Endometrial microvascular endothelial cells (primary cell): Measurements from ENCODE around the gene TADA1. TPM values are rescaled to one million over a fixed set of nuclear protein-coding genes. Genes with fewer than 3 reads are reported as not detected.
"Not testable (repeated sequence)": the region's sequence is repeated elsewhere in the genome, so short reads cannot be mapped to it uniquely, and the experiment has no call there.

Experiments
- in situ Hi-C: cut with HindIII; loops from 2 replicates; pipeline ENCODE4 v1.10.0; 2017; ENCODE audit warnings: low sequenced_read_pairs, low pct_unique_long_range_greater_than_20kb; ENCODE audit errors: inconsistent ontology term
- total RNA-seq: library from RNA; depleted of rRNA; stranded (reverse); fragments of >200 nt; gene quantifications from one replicate; pipeline ENCODE4 v1.2.3, GENCODE V29; 2015; ENCODE audit errors: inconsistent ontology term

The TADA1 gene
- total RNA-seq, 1 donor from 2014 or later: 12.0 TPM

DNA sequence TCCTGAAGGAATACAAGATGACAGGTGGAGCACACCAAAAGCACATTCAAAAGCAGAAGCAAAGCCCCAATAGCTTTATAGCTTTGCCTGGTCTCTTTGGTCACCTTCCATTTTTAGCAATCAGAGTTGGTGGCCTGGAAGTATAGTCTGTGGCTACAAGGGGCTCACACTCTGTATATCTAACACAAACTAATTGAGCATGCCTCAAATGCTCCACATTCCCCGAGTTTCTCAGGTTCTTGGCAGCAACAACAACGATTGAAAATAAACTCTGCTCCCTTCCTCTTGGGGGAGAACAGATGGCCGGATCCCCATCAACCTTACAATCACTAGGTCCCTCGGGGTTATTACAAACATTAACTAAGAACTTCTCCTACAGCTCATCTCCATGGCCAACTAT is 24.9 kb upstream of the TADA1 start:
- in situ Hi-C loops: no loop called here

DNA sequence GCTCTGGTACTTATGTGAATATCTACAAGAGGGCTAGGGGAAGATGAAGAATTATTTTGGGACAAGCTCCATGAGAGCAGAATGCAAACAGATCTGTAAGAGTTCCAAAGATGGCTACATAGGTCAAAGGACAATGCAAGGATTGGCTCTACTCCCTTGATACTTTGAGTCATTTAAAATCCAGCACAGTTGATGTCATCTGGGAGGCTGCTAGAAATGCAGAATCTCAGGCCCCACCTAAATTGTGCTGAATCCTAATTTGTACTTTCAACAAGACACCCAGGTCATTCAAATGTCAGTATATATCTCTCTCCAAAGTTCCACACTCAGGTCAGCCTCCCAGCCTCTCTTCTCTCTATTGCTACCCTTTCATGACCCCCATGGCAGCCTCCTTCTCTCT is 23.7 kb upstream of the TADA1 start:
- in situ Hi-C loops: no loop called here

DNA sequence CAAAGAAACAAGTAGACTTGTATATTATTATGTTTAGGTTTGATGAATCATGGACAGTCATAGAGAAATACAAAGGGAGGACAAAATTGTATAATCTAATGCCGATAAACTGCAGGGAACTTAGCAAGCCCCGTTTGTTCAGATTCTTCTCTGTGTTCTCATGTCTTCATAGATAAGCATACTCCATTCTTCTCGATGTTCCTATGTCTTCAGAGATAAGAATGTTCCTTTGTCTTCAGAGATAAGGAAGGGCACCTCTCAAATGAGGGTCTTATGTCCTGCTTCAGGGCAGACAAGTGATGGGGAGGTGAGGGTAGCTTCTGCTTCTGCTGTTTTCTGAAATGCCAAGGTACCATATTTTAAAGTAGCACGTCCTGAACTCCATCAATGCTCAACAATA is 19.7 kb upstream of the TADA1 start:
- in situ Hi-C loops: no loop called here

DNA sequence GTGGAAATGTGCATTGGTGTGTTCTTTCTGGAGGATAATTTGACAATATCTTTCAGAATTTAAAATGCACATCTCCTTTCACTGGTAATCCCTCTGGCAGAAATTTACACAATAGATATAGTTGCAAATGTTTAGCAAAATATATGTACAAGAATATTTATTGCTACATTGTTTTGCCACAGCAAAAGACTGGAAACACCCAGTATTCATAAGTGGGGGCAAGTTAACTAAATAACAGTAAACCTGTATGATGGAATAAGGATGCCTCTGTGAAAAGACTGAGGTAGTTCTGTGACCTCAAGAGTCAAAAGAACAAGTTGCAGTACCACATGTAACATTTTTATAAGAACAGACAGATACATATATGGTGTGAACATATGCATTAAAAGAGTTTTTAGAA is 13.7 kb upstream of the TADA1 start:
- in situ Hi-C loops: no loop called here

DNA sequence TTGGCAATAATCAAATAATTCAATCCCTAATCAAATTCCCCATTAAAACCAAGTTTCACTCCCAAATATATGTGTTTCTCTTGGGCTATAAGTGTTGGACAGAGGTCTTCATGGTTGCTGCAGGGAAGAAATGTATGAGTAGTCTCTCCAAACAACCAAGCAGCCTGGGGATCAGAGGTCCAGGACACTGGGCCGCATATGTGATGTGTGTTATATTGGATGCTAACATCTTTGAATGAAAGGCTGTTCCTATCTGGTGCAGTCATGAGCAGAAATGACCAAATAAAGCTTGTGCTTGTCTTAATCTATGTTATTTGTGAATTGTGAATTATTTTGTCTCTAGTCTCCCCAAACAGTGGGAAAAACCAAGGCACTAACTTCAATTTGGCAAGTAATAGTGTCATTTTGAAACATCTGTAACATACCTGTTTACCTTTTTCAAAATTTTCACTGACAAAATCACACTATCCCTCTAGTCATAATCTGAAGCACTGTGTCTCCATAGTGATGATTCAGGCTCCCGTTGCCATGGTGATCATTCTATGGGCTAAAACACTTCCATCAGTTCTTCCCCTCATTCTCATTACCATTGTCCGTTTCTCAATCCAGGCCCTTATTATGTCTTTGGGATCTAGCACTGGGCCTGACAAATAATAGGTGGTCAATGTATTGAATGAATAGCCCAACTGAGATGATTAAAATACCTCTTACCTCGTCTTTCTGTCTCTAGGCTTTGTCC is 12.5 kb upstream of the TADA1 start:
- in situ Hi-C loops: no loop called here

DNA sequence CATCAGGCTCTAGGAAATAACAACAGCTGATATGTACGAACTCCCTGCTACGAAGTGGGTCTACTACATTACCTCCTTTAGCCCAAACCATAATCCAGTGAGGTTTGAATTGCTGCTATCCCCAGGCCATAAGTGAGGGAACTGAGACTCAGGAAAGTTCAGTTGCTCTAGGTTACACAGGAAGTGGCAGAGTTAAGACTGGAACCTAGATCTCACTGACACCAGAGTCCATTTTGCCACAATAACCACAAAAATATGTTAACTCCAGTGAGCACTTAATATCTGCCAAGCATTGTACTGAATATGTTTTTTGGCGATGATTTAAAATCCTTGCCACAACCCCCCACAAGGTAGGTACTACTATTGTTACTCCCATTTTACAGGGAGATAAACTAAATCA is 8.9 kb upstream of the TADA1 start:
- in situ Hi-C loops: no loop called here

DNA sequence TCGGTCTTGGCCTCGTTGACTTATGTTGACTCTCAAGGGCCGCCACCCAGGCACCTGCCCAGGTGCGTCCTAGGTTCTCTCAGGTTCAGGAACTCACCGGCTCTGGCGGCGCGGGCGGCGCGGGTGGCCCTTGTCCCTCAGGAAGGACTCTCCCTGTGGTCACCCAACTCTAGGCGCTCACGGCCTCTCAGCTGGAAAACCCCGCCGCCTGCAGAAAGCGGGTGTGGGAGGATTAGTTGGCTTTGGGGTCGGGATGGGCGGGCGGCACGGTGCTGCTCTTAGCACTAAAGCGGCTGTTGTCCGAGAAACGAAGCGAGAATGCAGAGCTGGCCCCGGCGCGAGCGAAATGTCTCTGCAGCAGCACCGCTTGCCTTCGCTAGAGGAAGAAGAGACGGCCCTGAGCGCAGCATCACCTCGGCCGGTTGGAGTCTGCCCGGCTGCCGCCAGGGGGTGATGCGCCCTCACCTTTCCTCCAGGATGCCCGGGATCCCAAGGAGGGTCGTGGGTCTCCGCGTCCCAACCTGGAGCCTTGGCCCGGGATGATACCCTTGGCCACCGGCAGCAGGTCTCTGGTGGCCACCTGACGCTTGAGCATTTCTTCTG is 8.1 kb upstream of the TADA1 start:
- in situ Hi-C loops: no loop called here

DNA sequence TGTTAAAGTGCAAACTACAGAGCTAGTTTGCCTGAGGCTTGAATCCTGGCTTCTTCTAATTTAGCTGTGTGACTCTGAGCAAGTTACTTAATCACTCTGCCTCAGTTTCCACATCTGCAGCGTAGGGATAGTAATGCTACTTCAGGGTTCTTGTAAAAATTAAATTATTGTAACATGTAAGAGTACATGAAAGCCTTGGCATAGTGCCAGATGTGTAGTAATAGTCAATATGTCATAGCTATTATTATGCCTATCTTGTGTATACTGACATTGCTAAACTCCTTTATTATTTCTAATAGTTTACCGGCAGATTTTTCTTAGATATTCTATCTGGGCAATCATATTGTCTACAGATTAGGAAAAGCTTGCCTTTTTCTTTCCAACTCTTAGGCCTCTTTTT is 6.8 kb upstream of the TADA1 start:
- in situ Hi-C loops: no loop called here

DNA sequence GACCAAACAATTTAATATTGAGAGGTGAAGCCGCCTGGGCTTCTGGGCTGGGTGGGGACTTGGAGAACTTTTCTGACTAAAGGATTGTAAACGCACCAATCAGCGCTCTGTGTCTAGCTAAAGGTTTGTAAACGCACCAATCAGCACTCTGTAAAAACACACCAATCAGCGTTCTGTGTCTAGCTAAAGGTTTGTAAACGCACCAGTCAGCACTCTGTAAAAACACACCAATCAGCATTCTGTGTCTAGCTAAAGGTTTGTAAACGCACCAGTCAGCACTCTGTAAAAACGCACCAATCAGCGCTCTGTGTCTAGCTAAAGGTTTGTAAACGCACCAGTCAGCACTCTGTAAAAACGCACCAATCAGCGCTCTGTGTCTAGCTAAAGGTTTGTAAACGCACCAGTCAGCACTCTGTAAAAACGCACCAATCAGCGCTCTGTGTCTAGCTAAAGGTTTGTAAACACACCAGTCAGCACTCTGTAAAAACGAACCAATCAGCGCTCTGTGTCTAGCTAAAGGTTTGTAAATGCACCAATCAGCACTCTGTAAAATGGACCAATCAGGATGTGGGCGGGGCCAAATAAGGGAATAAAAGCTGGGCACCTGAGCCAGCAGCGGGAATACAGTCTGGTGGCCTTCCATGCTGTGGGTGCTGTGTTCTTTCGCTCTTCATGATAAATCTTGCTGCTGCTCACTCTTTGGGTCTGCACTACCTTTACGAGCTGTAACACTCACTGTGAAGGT is 2.3 kb upstream of the TADA1 start:
- in situ Hi-C loops: not testable (repeated sequence)

DNA sequence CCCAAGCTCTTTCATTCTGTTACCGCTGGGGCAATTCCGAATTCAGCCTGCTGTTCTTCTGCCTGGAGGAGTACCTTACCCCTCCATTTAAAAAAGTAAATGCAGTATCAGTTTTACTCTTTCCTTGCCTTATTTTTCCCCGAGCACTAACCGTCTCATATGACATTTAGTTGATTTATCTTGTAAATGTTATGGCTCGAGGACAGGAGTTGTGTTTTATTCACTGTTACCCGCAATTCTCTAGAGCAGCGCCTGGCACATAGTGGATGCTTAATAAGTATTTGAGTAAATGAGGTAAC is 425 bp upstream of the TADA1 start:
- in situ Hi-C loops: no loop called here

DNA sequence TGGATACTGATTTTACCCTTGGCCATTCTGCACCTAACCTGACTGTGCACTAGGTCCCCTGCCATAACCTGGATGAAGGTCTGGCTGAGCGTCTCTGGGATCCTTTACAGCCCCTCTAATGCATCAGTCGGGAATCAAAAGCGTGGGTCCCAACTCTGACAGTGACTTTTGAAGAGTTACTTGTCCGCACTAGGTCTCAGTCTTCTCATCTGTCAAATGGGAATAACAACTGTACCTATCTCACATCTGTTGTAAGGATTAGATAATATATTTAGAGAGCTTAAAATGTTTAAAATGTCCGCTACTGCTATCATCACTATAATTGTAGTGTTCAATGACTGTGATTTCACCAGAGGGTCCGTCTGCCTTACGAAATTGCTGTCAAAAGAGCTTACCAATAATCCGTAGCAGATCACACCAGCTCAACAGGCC is 746 bp downstream of the TADA1 start:
- in situ Hi-C loops: no loop called here

DNA sequence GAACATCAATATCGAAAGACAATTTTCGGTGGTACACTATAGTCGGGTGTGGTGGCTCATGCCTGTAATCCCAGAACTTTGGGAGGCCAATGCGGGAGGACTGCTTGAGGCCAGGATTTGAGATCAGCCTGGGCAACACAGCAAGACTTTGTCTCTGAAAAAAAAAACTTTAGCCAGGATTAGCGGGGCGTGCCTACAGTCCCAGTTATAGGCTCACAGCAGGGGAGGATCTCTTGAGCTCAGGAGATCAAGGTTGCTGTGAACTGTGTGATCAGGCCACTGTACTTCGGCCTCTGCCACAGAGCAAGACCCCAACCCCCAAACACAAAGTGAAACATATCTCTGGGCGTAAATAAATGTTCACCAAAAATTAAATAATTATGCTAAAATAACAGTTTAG is 1.6 kb downstream of the TADA1 start:
- in situ Hi-C loops: no loop called here

DNA sequence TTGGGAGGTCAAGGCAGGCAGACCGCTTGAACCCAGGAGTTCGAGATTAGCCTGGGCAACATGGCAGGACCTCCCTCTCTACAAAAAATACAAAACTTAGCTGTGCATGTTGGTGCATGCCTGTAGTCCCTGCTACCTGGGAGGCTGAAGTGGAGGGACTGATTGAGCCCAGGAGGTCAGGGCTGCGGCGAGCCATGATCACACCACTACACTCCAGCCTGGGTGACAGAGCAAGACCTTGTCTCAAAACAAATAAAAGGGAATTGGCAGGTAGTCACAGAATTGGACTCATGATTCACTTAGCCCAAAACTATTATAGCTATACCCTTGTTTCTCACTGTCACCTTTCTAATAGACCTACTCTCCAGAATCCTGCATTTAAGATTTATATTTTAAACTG is 5.5 kb downstream of the TADA1 start:
- in situ Hi-C loops: no loop called here

DNA sequence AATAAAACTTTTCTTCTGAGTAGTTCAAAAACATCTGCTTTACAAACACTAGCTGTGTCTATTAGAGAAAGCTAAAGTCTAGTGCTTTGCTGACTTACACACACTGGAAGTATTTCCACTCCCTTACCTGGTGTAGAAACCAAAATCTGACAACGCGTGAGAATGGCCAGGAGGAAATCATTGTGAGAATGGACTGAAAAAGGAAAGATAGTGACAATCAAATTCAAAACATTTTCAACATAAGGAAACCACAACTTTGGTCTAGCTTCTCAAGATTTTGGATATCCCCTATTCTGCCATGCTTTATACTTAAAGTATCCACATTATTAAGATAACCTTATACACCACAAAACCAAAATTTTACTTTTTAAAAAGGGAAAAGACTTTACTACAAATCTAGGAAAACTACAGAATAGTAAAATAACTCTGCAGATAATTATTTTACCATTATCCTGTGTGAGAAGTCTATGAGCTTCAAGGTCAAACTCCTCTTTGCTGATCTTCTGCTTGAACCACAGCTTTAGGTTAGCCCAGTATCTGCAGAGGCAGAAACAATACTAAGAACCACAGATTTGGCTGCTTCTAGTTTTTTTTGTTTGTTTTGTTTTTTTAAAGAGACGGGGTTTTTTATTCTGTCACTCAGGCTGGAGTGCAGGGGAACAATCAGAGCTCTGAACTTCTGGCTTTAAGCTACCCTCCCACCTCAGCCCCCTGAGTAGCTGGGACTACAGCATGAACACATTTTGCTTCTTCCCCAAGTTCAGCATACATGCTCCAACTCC is 6.6 kb downstream of the TADA1 start:
- in situ Hi-C loops: no loop called here

DNA sequence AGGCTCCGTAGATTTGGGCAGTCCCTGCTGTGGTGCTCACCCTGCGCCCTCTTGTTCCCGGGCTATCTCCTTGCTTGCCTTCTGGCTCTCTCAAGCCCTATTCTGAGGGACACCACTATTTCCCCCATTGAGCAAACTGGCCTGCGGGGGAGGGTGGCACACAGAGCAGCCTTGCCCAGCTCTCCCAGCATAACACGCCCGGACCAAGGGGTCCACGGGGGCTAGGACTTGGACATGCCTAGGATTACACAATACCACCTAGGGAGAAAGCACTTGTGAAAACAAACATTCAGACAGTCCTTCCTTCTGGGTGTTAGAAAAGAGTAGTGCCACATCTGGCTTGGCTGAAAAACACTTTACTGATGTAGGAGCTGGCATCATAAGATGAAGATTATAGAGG is 7.4 kb downstream of the TADA1 start:
- in situ Hi-C loops: no loop called here

DNA sequence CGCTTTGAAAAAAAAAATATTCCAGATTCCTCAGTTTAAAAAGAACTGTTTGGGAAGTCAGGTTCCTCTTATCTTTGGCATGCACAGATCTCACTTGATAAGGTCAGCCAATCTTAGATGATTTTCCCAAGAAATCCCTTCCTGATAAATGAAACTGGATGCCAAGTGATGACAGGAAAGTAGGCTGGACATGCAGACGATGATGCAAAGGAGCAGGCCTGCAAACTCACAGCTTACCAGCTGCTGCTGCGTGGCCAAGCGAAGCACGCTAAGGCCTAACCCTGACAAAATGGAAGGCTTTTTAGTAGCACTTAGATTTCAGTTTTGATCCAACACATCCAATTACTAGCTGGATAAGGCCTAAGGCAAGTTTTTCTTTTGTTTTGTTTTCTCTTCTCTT is 10.1 kb downstream of the TADA1 start:
- in situ Hi-C loops: no loop called here

DNA sequence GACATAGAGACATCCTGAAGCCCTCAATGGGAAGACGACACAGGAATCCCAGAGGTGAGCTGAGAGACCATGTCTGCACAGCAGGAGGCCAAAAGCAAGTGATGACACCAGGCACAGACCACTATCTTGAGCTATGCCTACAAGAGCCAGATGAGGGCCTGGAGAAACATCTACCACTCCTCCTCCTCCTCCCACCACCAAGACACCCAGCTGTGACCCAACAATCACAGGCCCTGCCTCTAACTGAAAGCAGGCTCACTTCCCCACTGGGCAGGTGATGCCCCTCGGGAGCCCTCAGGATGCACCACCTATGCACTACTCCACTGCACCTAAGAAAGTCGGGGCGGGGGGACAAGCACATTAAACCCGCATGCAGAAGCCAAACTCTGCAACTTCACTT is 16.5 kb downstream of the TADA1 start:
- in situ Hi-C loops: no loop called here

DNA sequence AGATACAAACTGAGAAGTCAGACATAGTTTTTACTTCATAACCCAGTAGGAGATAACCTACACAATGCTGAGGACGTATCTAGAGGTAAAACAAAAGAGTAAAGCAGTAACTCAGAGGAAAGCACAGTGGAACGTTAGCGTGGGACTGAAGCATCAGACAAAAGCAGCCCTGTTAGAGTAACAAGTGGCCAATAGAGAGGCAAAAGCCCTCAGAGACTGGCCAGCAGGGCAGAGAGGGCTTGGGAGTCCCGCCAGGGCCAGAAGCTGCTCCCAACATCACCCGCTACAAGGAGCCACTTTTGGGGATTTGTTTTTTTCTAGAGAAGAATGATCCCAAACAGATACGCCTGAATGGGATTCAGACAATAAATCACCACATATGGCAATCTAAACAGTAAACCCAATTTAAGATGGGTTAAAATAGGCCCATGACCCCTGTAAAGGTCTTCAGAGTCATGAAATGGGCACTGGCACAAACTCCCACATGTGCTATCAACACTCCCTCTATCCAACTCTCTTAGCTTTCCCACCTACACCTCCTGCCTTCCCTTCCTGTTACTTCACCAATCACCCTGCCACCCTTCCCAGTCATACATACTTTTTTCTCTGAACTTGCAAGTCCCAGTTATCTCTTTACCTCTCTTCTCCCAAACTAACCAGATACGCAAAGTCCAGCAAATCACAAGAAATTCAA is 17.2 kb downstream of the TADA1 start:
- in situ Hi-C loops: no loop called here

DNA sequence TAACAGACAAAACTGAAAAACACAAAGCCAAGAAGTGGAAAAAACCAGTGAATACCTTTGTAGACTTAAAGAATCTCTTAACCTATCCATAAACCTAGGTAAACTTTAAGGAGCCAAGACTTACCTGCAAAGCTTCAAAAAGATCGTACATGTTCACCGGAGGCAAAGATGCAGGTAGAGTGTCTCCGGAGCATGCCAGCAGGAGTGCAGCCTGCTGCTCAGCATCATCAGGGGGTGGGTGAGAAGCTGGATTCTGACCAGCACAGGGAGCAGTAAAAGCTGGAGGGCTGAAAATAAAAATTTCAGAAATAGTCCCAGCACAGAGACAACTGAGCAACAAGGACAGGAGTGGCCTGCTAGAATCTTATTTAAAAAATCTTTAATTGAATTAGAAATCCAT is 18.1 kb downstream of the TADA1 start:
- in situ Hi-C loops: no loop called here
